Kidney (tissue), 14 donors: Measurements from ENCODE around the gene ANKRD1. TPM values are rescaled to one million over a fixed set of nuclear protein-coding genes. Genes with fewer than 3 reads are reported as not detected.

Experiments
- DNase-seq, 5 donors: peaks; one replicate each; pipeline ENCODE4 v3.0.0-alpha.2; 2013 to 2020
- FAIRE-seq: peaks from 2 replicates; lab custom pipeline; 2012; peaks lifted over from hg19 to GRCh38; lab: Jason Lieb, UNC
- H3K27ac ChIP-seq, 2 donors: one replicate each; pipeline ENCODE4 v1.7.0; 2013; ENCODE audit warnings: low read depth in 2 of 2, low read length in 2 of 2, inconsistent platforms in 1 of 2
- H3K27me3 ChIP-seq: one replicate; pipeline ENCODE4 v1.7.1; 2013; ENCODE audit warnings: low read length, inconsistent platforms; ENCODE audit not compliant: control insufficient read depth, insufficient read depth
- H3K36me3 ChIP-seq, 3 donors: one replicate each; pipeline versions ENCODE4 v1.7.0 to v1.7.1; 2013; ENCODE audit warnings: low read length in 3 of 3, control low read depth in 1 of 3, inconsistent platforms in 1 of 3; ENCODE audit not compliant: insufficient read depth in 3 of 3, control insufficient read depth in 2 of 3
- H3K4me1 ChIP-seq, 3 donors: one replicate each; pipeline versions ENCODE4 v1.7.0 to v1.7.1; 2013; ENCODE audit warnings: low read length in 3 of 3, inconsistent platforms in 1 of 3, low read depth in 1 of 3; ENCODE audit not compliant: control insufficient read depth in 2 of 3, insufficient read depth in 2 of 3
- H3K4me3 ChIP-seq, 3 donors: one replicate each; pipeline versions ENCODE4 v1.7.0 to v1.8.1; 2013; ENCODE audit warnings: low read length in 3 of 3, control low read depth in 1 of 3, inconsistent platforms in 1 of 3
- H3K9ac ChIP-seq, 3 donors: one replicate each; pipeline versions ENCODE4 v1.7.0 to v1.7.1; 2013; ENCODE audit warnings: low read length in 3 of 3, control low read depth in 1 of 3, inconsistent platforms in 1 of 3
- H3K9me3 ChIP-seq, 3 donors: one replicate each; pipeline versions ENCODE4 v1.7.0 to v1.7.1; 2013; ENCODE audit warnings: low read length in 3 of 3, control low read depth in 1 of 3, inconsistent platforms in 1 of 3; ENCODE audit not compliant: control insufficient read depth in 2 of 3, insufficient read depth in 1 of 3
- CTCF ChIP-seq: IDR thresholded peaks from 3 replicates; pipeline ENCODE4 v1.5.1; 2012; ENCODE audit warnings: mild to moderate bottlenecking, moderate library complexity, borderline replicate concordance; ENCODE audit not compliant: insufficient read depth; ENCODE audit errors: extremely low read depth
- intact Hi-C: fragments of 100-400 bp; cut with DNase I; formaldehyde crosslinking; loops from one replicate; pipeline ENCODE4 v1.11.1; 2022
- polyA plus RNA-seq: library from polyadenylated mRNA; stranded (reverse); fragments of 350-450 nt; fragmentation: Illumina TruSeq; extraction: RNeasy Lipid Tissue Mini Kit (QIAGEN cat#74804); gene quantifications from one replicate; pipeline ENCODE4 v1.2.3, GENCODE V29; 2014; ENCODE audit warnings: low read depth, low replicate concordance; ENCODE audit not compliant: insufficient read depth
- total RNA-seq: library from RNA; stranded (reverse); fragmentation: NEBNext Ultra II Directional; extraction: Animal tissue kit (Norgen Biotek cat#: 25700); gene quantifications from one replicate; pipeline ENCODE4 v1.2.1, GENCODE V29; 2021
- donor health status: control.
- donor health status: control.
- donor health status: control.
- donor health status: control.
- donor health status: control.
- donor health status: DM: yes; HTN: yes; CAD: no.
- donor health status: Normal renal cell carcinoma (clear cell type).

The ANKRD1 gene
- total and polyA plus RNA-seq, 2 donors from 2014 or later = 0.58 TPM; not detected in 1

- DNase-seq = no peak
- peaks cover 0 to 3% (median 3%) of the 10 kb centered on the region in 3 donors for H3K4me1 ChIP-seq
- FAIRE-seq = no peak
Measured at GRCh38 chr10:90929179-90929578, 8.3 kb upstream of the ANKRD1 start.

GRCh38 chr10:90927293-90927692, 6.4 kb upstream of the ANKRD1 start:
- H3K27ac ChIP-seq = no peak overlapping the region
- H3K4me3 ChIP-seq = no peak overlapping the region
- no peak for DNase-seq
- no peaks in the 10 kb centered on the region for H3K9me3 ChIP-seq
- H3K27me3 ChIP-seq = no peaks in the 10 kb centered on the region
- H3K4me1 ChIP-seq = peaks cover 0 to 3% (median 3%) of the 10 kb centered on the region in 3 donors
- intact Hi-C loops = no loop called here
- FAIRE-seq = no peak
- H3K36me3 ChIP-seq = no peaks in the 10 kb centered on the region
- H3K9ac ChIP-seq = no peak overlapping the region
- TF ChIP-seq CTCF = no peak

More at GRCh38 chr10:90929179-90929578, 8.3 kb upstream of the ANKRD1 start:
- H3K27ac ChIP-seq = no peak overlapping the region
- TF ChIP-seq CTCF = no peak
- H3K36me3 ChIP-seq = no peaks in the 10 kb centered on the region
- H3K27me3 ChIP-seq = no peaks in the 10 kb centered on the region
- no peak overlapping the region for H3K9ac ChIP-seq
- no peaks in the 10 kb centered on the region for H3K9me3 ChIP-seq
- H3K4me3 ChIP-seq = no peak overlapping the region
- intact Hi-C loops = no loop called here

GRCh38 chr10:90925079-90926029, 4.5 kb upstream of the ANKRD1 start:
- no peak for FAIRE-seq
- no peaks in the 10 kb centered on the region for H3K27me3 ChIP-seq
- intact Hi-C loops = no loop called here
- no peak overlapping the region for H3K4me3 ChIP-seq
- H3K9me3 ChIP-seq = no peaks in the 10 kb centered on the region
- no peak for TF ChIP-seq CTCF
- no peak overlapping the region for H3K27ac ChIP-seq
- DNase-seq = no peak
- H3K4me1 ChIP-seq = no peaks in the 10 kb centered on the region
- no peak overlapping the region for H3K9ac ChIP-seq
- H3K36me3 ChIP-seq = no peaks in the 10 kb centered on the region
